ENCODE results near the gene ZNF853. TPM values are rescaled to one million over a fixed set of nuclear protein-coding genes. Genes with fewer than 3 reads are reported as not detected.

ZNF853 gene
- total and polyA plus RNA-seq, 2 of the 8 experiments (the other 6 are each of a cell fraction or from before 2014, with no cell fraction given) = 4.3 to 5.7 TPM

DNA sequence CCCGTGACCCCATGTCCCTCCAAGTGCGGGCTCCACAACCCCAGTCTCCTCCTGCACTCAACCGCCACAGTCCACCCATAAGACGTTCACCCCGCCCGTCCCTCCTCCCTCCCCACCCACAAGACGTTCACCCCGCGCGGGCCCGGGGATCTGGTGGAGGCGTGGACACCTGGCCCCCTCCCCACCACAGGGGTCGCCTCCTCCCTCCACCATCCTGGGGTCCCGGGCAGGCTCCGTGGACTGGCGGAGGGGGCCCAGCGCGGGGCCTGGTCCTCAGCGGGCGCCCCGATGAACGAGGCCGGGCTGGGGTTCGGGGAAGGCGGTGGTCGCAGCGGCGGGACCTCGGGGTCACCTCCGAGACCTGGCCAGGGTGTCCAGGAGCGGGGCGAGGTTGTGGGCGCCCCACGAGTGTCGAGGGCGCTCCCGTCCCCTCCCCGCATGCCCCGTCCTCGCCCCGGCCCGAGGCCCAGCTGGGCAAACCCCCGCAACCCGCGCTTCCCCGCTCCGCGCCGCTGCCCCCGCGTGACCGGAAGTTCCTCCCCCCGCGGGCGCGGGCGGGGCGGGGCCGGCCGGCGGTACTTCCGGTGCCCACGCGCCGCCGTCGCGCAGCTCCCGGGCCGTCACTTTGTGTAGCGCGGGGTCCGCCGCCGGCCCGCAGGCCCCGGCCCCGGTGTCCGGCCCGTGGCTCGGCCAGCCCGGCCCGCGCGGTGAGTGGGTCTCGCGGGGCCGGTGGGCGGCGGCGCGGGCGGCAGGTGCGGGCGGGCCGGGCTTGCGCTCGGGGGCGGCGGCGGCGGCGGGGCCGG, 21.5 kb downstream of the ZNF853 start, which contains the start of gene ZNF316 (continued):
- peak; percentile 25 for TF ChIP-seq KDM4A (IDR thresholded peaks at IDR 0.05; ENCODE audit: low read depth, low read length, severe bottlenecking)
